H1 (cell line): ENCODE data around the gene KIAA1614. TPM values are rescaled to one million over a fixed set of nuclear protein-coding genes. Genes with fewer than 3 reads are reported as not detected.

Experiments
- CTCF ChIA-PET: fragments of 300-600 bp; sonication (Branson Sonifier 250); formaldehyde crosslinking; loops from one replicate; lab custom pipeline; 2021; ENCODE audit not compliant: partially characterized antibody; lab: Charles Lee
- POLR2A ChIA-PET: fragments of 300-600 bp; sonication (Branson Sonifier 250); formaldehyde crosslinking; loops from one replicate; lab custom pipeline; 2021; ENCODE audit warnings: inconsistent platforms; ENCODE audit not compliant: partially characterized antibody; lab: Charles Lee
- DNase-seq, 2 experiments: peaks; one replicate each; pipeline versions ENCODE4 v3.0.0 to v3.0.0-alpha.2; 2010 to 2022; ENCODE audit warnings: low spot score in 2 of 2, low read depth in 1 of 2, mixed read lengths in 1 of 2
- FAIRE-seq: peaks from 2 replicates; lab custom pipeline; 2011; peaks lifted over from hg19 to GRCh38; lab: Jason Lieb, UNC
- H2AFZ ChIP-seq: 2 replicates; pipeline ENCODE4 v1.8.1; 2012; ENCODE audit warnings: low read length, inconsistent platforms
- H2AK5ac ChIP-seq: 2 replicates; pipeline ENCODE4 v1.6.1; 2013; ENCODE audit warnings: low read depth, low read length
- H2BK120ac ChIP-seq: replicated peaks from 2 replicates; pipeline ENCODE3; 2013; ENCODE audit warnings: low read depth, low read length, inconsistent platforms
- H2BK12ac ChIP-seq: 2 replicates; pipeline ENCODE4 v1.6.1; 2013; ENCODE audit warnings: low read depth, low read length
- H2BK15ac ChIP-seq: 2 replicates; pipeline ENCODE4 v1.6.1; 2013; ENCODE audit warnings: low read length
- H2BK20ac ChIP-seq: 2 replicates; pipeline ENCODE4 v1.6.1; 2013; ENCODE audit warnings: low read length
- H2BK5ac ChIP-seq: 2 replicates; pipeline ENCODE4 v1.6.1; 2013; ENCODE audit warnings: low read depth, low read length
- H3K14ac ChIP-seq: 2 replicates; pipeline ENCODE4 v1.6.1; 2013; ENCODE audit warnings: inconsistent platforms; ENCODE audit not compliant: insufficient read length
- H3K18ac ChIP-seq: 2 replicates; pipeline ENCODE4 v1.6.1; 2013; ENCODE audit warnings: low read length; ENCODE audit errors: extremely low read depth
- H3K23ac ChIP-seq: 2 replicates; pipeline ENCODE4 v1.6.1; 2013; ENCODE audit warnings: inconsistent platforms; ENCODE audit not compliant: insufficient read length
- H3K23me2 ChIP-seq: 2 replicates; pipeline ENCODE4 v1.6.1; 2013; ENCODE audit warnings: low read depth, low read length
- H3K27ac ChIP-seq: 2 replicates; pipeline ENCODE4 v1.6.1; 2011; ENCODE audit warnings: low read depth, low read length, inconsistent platforms
- H3K27me3 ChIP-seq, 4 experiments: replicated peaks in 1 of 4; 1 replicate in 1 of 4; 2 replicates in 3 of 4; pipeline versions ENCODE4 v1.6.1 to v1.8.1; 2011 to 2013; ENCODE audit warnings: low read length in 3 of 4, mild to moderate bottlenecking in 3 of 4, inconsistent platforms in 2 of 4, mixed read lengths in 2 of 4, moderate library complexity in 1 of 4; ENCODE audit not compliant: control insufficient read depth in 3 of 4, insufficient read depth in 3 of 4; ENCODE audit errors: extremely low read depth in 1 of 4
- H3K36me3 ChIP-seq, 4 experiments: 2 replicates each; pipeline versions ENCODE4 v1.6.1 to v1.8.1; 2011 to 2013; ENCODE audit warnings: mild to moderate bottlenecking in 4 of 4, low read length in 3 of 4, moderate library complexity in 2 of 4, control low read depth in 1 of 4, inconsistent platforms in 1 of 4; ENCODE audit not compliant: insufficient read depth in 4 of 4, control insufficient read depth in 2 of 4
- H3K4ac ChIP-seq: replicated peaks from 2 replicates; pipeline ENCODE3; 2013; ENCODE audit warnings: low read length, low read depth, mixed read lengths, inconsistent platforms; ENCODE audit not compliant: insufficient read length
- H3K4me1 ChIP-seq, 4 experiments: replicated peaks in 1 of 4; 1 replicate in 1 of 4; 2 replicates in 3 of 4; pipeline versions ENCODE4 v1.6.1 to v1.8.1; 2011 to 2013; ENCODE audit warnings: low read length in 3 of 4, inconsistent platforms in 2 of 4, mixed read lengths in 1 of 4; ENCODE audit not compliant: insufficient read depth in 4 of 4, control insufficient read depth in 3 of 4
- H3K4me2 ChIP-seq, 2 experiments: 2 replicates each; pipeline versions ENCODE4 v1.6.1 to v1.8.1; 2011 to 2013; ENCODE audit warnings: low read depth in 2 of 2, low read length in 2 of 2, control low read depth in 1 of 2, inconsistent platforms in 1 of 2, mild to moderate bottlenecking in 1 of 2; ENCODE audit not compliant: insufficient read depth in 1 of 2
- H3K4me3 ChIP-seq, 4 experiments: fragments of 200-600, 300-600 bp in 1 of 4; sonication (generic), shearing (Covaris generic), sonication (Bioruptor Twin) in 1 of 4; 2 replicates each; pipeline versions ENCODE4 v1.5.1 to v1.8.1; 2011 to 2016; ENCODE audit warnings: low read length in 4 of 4, low read depth in 3 of 4, control low read depth in 2 of 4, inconsistent platforms in 2 of 4, mild to moderate bottlenecking in 2 of 4, mixed read lengths in 1 of 4, moderate library complexity in 1 of 4; ENCODE audit not compliant: insufficient read depth in 2 of 4; ENCODE audit errors: extremely low read depth in 1 of 4
- H3K56ac ChIP-seq: replicated peaks from 2 replicates; pipeline ENCODE3; 2013; ENCODE audit warnings: low read depth, mild to moderate bottlenecking, mixed read lengths, low read length, inconsistent platforms; ENCODE audit not compliant: insufficient read length
- H3K79me1 ChIP-seq: 2 replicates; pipeline ENCODE4 v1.6.1; 2013; ENCODE audit warnings: low read depth, low read length, control low read depth
- H3K79me2 ChIP-seq, 2 experiments: 2 replicates each; pipeline versions ENCODE4 v1.6.1 to v1.8.1; 2012 to 2013; ENCODE audit warnings: low read length in 2 of 2, mild to moderate bottlenecking in 2 of 2, inconsistent platforms in 1 of 2; ENCODE audit not compliant: insufficient read depth in 2 of 2, control insufficient read depth in 1 of 2
- H3K9ac ChIP-seq, 4 experiments: replicated peaks in 1 of 4; 1 replicate in 1 of 4; 2 replicates in 3 of 4; pipeline versions ENCODE4 v1.6.1 to v1.8.1; 2011 to 2013; ENCODE audit warnings: low read depth in 3 of 4, low read length in 3 of 4, control low read depth in 2 of 4, mild to moderate bottlenecking in 2 of 4, moderate library complexity in 2 of 4, inconsistent platforms in 1 of 4; ENCODE audit errors: extremely low read depth in 1 of 4
- H3K9me3 ChIP-seq, 2 experiments: 2 replicates each; pipeline versions ENCODE4 v1.6.1 to v1.8.1; 2012 to 2013; ENCODE audit warnings: mild to moderate bottlenecking in 2 of 2, moderate library complexity in 2 of 2, control low read depth in 1 of 2, inconsistent platforms in 1 of 2, low read depth in 1 of 2, low read length in 1 of 2, mixed read lengths in 1 of 2; ENCODE audit not compliant: insufficient read depth in 2 of 2
- H4K20me1 ChIP-seq, 2 experiments: replicated peaks in 1 of 2; 2 replicates each; pipeline versions ENCODE3 to v1.8.1; 2011 to 2013; ENCODE audit warnings: inconsistent platforms in 2 of 2, low read length in 2 of 2, mild to moderate bottlenecking in 1 of 2; ENCODE audit not compliant: insufficient read depth in 2 of 2, control insufficient read depth in 1 of 2
- H4K5ac ChIP-seq: 2 replicates; pipeline ENCODE4 v1.6.1; 2013; ENCODE audit warnings: low read length, low read depth, mixed read lengths, inconsistent platforms; ENCODE audit not compliant: insufficient read length
- H4K8ac ChIP-seq: 2 replicates; pipeline ENCODE4 v1.8.0; 2013; ENCODE audit warnings: mild to moderate bottlenecking, moderate library complexity, low read length, inconsistent platforms; ENCODE audit not compliant: insufficient read depth; ENCODE audit errors: extremely low read depth
- H4K91ac ChIP-seq: replicated peaks from 2 replicates; pipeline ENCODE3; 2013; ENCODE audit warnings: low read length, mixed read lengths, inconsistent platforms; ENCODE audit not compliant: insufficient read length
- ASH2L ChIP-seq: fragments of 200-600, 300-600 bp; sonication (generic); IDR thresholded peaks from one replicate; pipeline ENCODE4 v1.7.1; 2017; ENCODE audit warnings: low read length
- EGR1 ChIP-seq: IDR thresholded peaks from 2 replicates; pipeline ENCODE4 v1.6.1; 2011; ENCODE audit warnings: low read depth, low read length, borderline replicate concordance
- HDAC2 ChIP-seq, 2 experiments: fragments of 300-600 bp in 1 of 2; sonication (generic) in 1 of 2; IDR thresholded peaks; 2 replicates each; pipeline ENCODE4 v1.6.1; 2011 to 2012; ENCODE audit warnings: low read depth in 2 of 2, low read length in 2 of 2, mild to moderate bottlenecking in 2 of 2, moderate library complexity in 2 of 2, borderline replicate concordance in 1 of 2, inconsistent platforms in 1 of 2
- KDM5A ChIP-seq: fragments of 200-600 bp; IDR thresholded peaks from 2 replicates; pipeline ENCODE4 v1.7.1; 2012; ENCODE audit warnings: mild to moderate bottlenecking, low read length, inconsistent platforms, mixed read lengths
- NRF1 ChIP-seq: IDR thresholded peaks from 2 replicates; pipeline ENCODE4 v1.6.1; 2011; ENCODE audit warnings: mild to moderate bottlenecking, low read depth, low read length, improper control_type of control experiment
- RBBP5 ChIP-seq: IDR thresholded peaks from 2 replicates; pipeline ENCODE4 v1.7.1; 2012; ENCODE audit warnings: low read depth, mild to moderate bottlenecking, inconsistent platforms, low read length, moderate library complexity, borderline replicate concordance
- RFX5 ChIP-seq: IDR thresholded peaks from 2 replicates; pipeline ENCODE4 v1.6.1; 2011; ENCODE audit warnings: low read depth, low read length, improper control_type of control experiment, borderline replicate concordance
- TAF1 ChIP-seq: IDR thresholded peaks from 2 replicates; pipeline ENCODE4 v1.6.1; 2011; ENCODE audit warnings: mild to moderate bottlenecking, low read depth, low read length
- WGBS, 2 experiments: shearing (Covaris generic) in 1 of 2; methylation state at CpG; one replicate each; pipeline versions ENCODE4 v1.1.6 to v1.1.7; 2013 to 2015; ENCODE audit warnings: low lambda C conversion rate in 2 of 2, mixed read lengths in 2 of 2, inconsistent platforms in 1 of 2, low coverage in 1 of 2, missing lambda C conversion rate in 1 of 2; ENCODE audit not compliant: insufficient replicate concordance in 2 of 2, insufficient coverage in 1 of 2, insufficient read length in 1 of 2; ENCODE audit errors: extremely low coverage in 1 of 2, missing lambda C conversion rate in 1 of 2; 5-methylcytosine and 5-hydroxymethylcytosine counted together
- polyA plus RNA-seq, 7 experiments: library from polyadenylated mRNA; depleted of rRNA in 3 of 7; stranded (reverse) in 5 of 7; unstranded in 2 of 7; fragments of >200 nt in 5 of 7; fragments of 200-250 nt in 2 of 7; gene quantifications; 1 replicate in 5 of 7; 2 replicates in 1 of 7; 4 replicates in 1 of 7; pipeline versions ENCODE4 v1.2.1 to v1.2.3, GENCODE V29; 2011 to 2013; ENCODE audit warnings: missing spikeins in 2 of 7, mixed read lengths in 2 of 7
- total RNA-seq: library from RNA; stranded (reverse); fragmentation: NEBNext Ultra II Directional; extraction: Animal tissue kit (Norgen Biotek cat#: 25700); gene quantifications from 2 replicates; pipeline ENCODE4 v1.2.1, GENCODE V29; 2021
- TF ChIP-seq, protein P1 (sequence below), 3 experiments: IDR thresholded peaks; 1 replicate in 2 of 3; 2 replicates in 1 of 3; pipeline versions ENCODE4 v1.5.1 to v1.6.1; 2011; ENCODE audit warnings: low read length in 3 of 3, mild to moderate bottlenecking in 3 of 3, inconsistent platforms in 2 of 3, low read depth in 1 of 3, moderate library complexity in 1 of 3; ENCODE audit not compliant: insufficient read depth in 1 of 3; ENCODE audit errors: control extremely low read depth in 1 of 3

Gene KIAA1614
- total and polyA plus RNA-seq, 2 of the 8 experiments (the other 6 are each of a cell fraction or from before 2014, with no cell fraction given), result 1.3 to 3.1 TPM

GRCh38 chr1:180947499-180947885 lies 34.8 kb downstream of the KIAA1614 start:
- WGBS, 2 experiments, result 88% methylated on average over 6 of the region's 6 CpGs; no CpG with 5 or more reads in 1 of the 2 experiments
- Histone ChIP-seq H4K20me1 (peaks cover 0 to under 1% of the 10 kb centered on the region in 2 experiments), H3K4ac (no peak overlapping the region), H3K36me3 (no peaks in the 10 kb centered on the region; a peak in 2 of 8 replicates), H2AFZ (no peak overlapping the region), H4K8ac (no peak overlapping the region), H3K9me3 (no peaks in the 10 kb centered on the region), H3K27me3 (no peaks in the 10 kb centered on the region), H3K27ac (no peak overlapping the region), H3K56ac (no peak overlapping the region), H2BK12ac (no peak overlapping the region), H3K9ac (no peak overlapping the region), H4K5ac (no peak overlapping the region), H3K23me2 (no peaks in the 10 kb centered on the region), H3K4me3 (no peak overlapping the region), H3K14ac (no peak overlapping the region), H3K4me2 (no peak overlapping the region), H2BK5ac (no peak overlapping the region), H3K79me2 (no peaks in the 10 kb centered on the region), H4K91ac (no peak overlapping the region), H3K79me1 (no peaks in the 10 kb centered on the region), H2AK5ac (no peak overlapping the region), H3K23ac (no peak overlapping the region), H2BK15ac (no peak overlapping the region), H2BK20ac (no peak overlapping the region), H2BK120ac (no peak overlapping the region), H3K18ac (no peak overlapping the region), H3K4me1 (peaks cover 0 to 6% (median 2%) of the 10 kb centered on the region in 4 experiments; a peak in 4 of 7 replicates)
- FAIRE-seq (no peak), DNase-seq (no peak)
- POLR2A ChIA-PET, result interaction anchor here (2.7 kb wide), 1 partner anchor 35 kb away, joined by 8 read pairs; the partner anchor contains the start of gene KIAA1614
- CTCF ChIA-PET, result interaction anchor here (0.9 to 1.9 kb wide), 3 partner anchors 11 to 31 kb away, joined by 3 to 6 read pairs (median 3); no protein-coding TSS in a partner anchor
- TF ChIP-seq KDM5A (no peak), RFX5 (no peak), RBBP5 (no peak), EGR1 (no peak), NRF1 (no peak), TAF1 (no peak), HDAC2 (IDR thresholded peaks at IDR 0.05; ENCODE audit: borderline replicate concordance in 1 of 2, low read depth in 2 of 2, low read length in 2 of 2) (no peak), ASH2L (no peak)
- TF ChIP-seq, protein P1, sequence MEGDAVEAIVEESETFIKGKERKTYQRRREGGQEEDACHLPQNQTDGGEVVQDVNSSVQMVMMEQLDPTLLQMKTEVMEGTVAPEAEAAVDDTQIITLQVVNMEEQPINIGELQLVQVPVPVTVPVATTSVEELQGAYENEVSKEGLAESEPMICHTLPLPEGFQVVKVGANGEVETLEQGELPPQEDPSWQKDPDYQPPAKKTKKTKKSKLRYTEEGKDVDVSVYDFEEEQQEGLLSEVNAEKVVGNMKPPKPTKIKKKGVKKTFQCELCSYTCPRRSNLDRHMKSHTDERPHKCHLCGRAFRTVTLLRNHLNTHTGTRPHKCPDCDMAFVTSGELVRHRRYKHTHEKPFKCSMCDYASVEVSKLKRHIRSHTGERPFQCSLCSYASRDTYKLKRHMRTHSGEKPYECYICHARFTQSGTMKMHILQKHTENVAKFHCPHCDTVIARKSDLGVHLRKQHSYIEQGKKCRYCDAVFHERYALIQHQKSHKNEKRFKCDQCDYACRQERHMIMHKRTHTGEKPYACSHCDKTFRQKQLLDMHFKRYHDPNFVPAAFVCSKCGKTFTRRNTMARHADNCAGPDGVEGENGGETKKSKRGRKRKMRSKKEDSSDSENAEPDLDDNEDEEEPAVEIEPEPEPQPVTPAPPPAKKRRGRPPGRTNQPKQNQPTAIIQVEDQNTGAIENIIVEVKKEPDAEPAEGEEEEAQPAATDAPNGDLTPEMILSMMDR (IDR thresholded peaks at IDR 0.05; ENCODE audit: control extremely low read depth in 1 of 3, insufficient read depth in 1 of 3, low read depth in 1 of 3, low read length in 3 of 3), result no peak
